Tibial artery (tissue), 4 donors: ENCODE data around the gene PDE11A.

Source experiments
- DNase-seq, 2 donors: peaks; one replicate each; pipeline ENCODE4 v3.0.0-alpha.2; 2019
- H3K27ac ChIP-seq, 2 donors: fragments of 200-600 bp; sonication (generic) in 1 of 2; 1 replicate in 1 of 2; 2 replicates in 1 of 2; pipeline ENCODE4 v1.5.1; 2018 to 2019; ENCODE audit warnings: mild to moderate bottlenecking in 1 of 2
- H3K27me3 ChIP-seq, 2 donors: fragments of 200-600 bp; sonication (generic) in 1 of 2; one replicate each; pipeline versions ENCODE4 v1.5.1 to v1.6.0; 2016 to 2019
- H3K36me3 ChIP-seq, 3 donors: fragments of 200-600 bp; sonication (generic) in 2 of 3; one replicate each; pipeline ENCODE4 v1.5.1; 2016 to 2019; ENCODE audit warnings: mild to moderate bottlenecking in 2 of 3
- H3K4me1 ChIP-seq, 4 donors: fragments of 200-600 bp; sonication (generic) in 2 of 4; 1 replicate in 3 of 4; 2 replicates in 1 of 4; pipeline ENCODE4 v1.5.1; 2016 to 2019
- H3K4me3 ChIP-seq, 2 donors: fragments of 200-600 bp; sonication (generic) in 1 of 2; 1 replicate in 1 of 2; 2 replicates in 1 of 2; pipeline ENCODE4 v1.5.1; 2018 to 2019; ENCODE audit warnings: mild to moderate bottlenecking in 2 of 2
- H3K9me3 ChIP-seq, 3 donors: fragments of 200-600 bp; sonication (generic) in 1 of 3; one replicate each; pipeline ENCODE4 v1.5.1; 2016 to 2019
- intact Hi-C: fragments of 100-400 bp; cut with DNase I; formaldehyde crosslinking; loops from one replicate; pipeline ENCODE4 v1.15.0; 2023; ENCODE audit warnings: low total_unique reads
- TF ChIP-seq, protein P1 (sequence below), 2 experiments: fragments of 200-600 bp in 1 of 2; fragments of 450-650 bp in 1 of 2; IDR thresholded peaks; one replicate each; pipeline ENCODE4 v1.5.1; 2017 to 2019; ENCODE audit warnings: antibody characterized with exemption in 2 of 2, mild to moderate bottlenecking in 1 of 2, moderate library complexity in 1 of 2

The PDE11A gene

DNA sequence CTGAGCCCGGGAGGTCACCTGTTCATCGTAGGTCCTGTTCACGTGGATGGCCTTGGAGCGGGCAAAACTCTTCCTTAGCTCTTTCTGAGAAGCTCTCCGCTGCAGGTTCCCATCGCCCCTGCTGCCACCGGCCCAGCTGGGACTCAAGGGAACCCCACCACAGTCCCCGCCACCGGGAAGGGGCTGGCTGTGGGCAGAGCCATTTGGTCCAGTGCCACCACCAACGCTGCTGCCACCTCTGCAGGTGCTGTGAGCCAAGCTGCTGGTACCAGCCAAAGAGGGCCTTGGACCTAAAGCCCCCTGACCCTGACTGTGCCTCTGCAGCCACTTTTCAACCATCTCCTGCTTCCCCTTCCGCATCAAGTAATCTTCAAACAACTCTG is 586 bp downstream of the PDE11A start:
- Histone ChIP-seq H3K4me3 (peak overlapping the region; percentile 48 to 55), H3K27ac (peak overlapping the region in 1 of 2 donors; percentile 79), H3K27me3 (no peaks in the 10 kb centered on the region), H3K36me3 (no peaks in the 10 kb centered on the region), H3K9me3 (no peaks in the 10 kb centered on the region), H3K4me1 (peaks cover 0 to 14% (median 2%) of the 10 kb centered on the region in 4 donors)
- no peak for DNase-seq
- intact Hi-C loops: no loop called here
- TF ChIP-seq, protein P1, sequence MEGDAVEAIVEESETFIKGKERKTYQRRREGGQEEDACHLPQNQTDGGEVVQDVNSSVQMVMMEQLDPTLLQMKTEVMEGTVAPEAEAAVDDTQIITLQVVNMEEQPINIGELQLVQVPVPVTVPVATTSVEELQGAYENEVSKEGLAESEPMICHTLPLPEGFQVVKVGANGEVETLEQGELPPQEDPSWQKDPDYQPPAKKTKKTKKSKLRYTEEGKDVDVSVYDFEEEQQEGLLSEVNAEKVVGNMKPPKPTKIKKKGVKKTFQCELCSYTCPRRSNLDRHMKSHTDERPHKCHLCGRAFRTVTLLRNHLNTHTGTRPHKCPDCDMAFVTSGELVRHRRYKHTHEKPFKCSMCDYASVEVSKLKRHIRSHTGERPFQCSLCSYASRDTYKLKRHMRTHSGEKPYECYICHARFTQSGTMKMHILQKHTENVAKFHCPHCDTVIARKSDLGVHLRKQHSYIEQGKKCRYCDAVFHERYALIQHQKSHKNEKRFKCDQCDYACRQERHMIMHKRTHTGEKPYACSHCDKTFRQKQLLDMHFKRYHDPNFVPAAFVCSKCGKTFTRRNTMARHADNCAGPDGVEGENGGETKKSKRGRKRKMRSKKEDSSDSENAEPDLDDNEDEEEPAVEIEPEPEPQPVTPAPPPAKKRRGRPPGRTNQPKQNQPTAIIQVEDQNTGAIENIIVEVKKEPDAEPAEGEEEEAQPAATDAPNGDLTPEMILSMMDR (IDR thresholded peaks at IDR 0.05): no peak

DNA sequence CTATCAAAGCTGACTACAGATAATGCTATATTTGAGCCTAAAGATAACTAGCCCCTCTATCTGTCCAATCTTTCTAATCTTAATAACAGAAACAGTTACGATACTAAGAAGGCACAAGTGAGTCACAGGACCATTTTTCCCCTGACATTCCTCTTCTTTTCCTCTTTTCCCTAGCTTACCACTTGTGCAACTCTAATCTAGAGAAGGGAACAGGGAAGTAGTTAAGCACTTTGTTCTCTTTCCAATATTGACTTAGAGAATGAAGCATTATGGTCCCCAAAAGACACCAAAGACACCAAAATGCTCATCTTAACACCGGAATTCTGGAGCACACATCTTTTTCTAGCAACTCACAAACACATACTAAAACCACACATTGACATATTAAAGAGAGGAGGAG is 1.8 kb downstream of the PDE11A start:
- no peak overlapping the region for H3K4me3 ChIP-seq
- TF ChIP-seq, protein P1 (IDR thresholded peaks at IDR 0.05): no peak
- no peaks in the 10 kb centered on the region for H3K9me3 ChIP-seq
- H3K4me1 ChIP-seq: peaks cover 0 to 14% (median 2%) of the 10 kb centered on the region in 4 donors
- intact Hi-C loops: no loop called here
- H3K36me3 ChIP-seq: no peaks in the 10 kb centered on the region
- DNase-seq: no peak
- H3K27me3 ChIP-seq: no peaks in the 10 kb centered on the region
- H3K27ac ChIP-seq: no peak overlapping the region

DNA sequence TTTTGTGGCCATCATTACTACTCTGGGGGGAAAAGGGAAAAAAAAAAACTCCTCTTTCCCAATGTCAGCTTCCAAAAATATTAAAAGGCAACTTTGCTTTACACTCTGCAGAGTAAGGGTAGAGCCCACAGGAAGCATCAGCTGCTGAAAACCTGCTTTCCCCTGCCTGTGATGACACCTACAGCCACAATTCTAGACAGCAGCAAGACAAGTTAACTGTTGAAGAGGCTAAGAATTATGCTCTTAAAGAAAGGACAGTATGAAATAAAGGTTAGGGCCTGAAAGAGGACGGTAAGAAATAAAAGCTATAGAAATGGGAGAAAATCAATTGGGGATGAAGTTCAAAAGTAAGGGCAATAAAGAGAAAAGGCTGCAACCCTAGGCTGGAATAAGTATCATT is 3.0 kb downstream of the PDE11A start:
- TF ChIP-seq, protein P1 (IDR thresholded peaks at IDR 0.05): no peak
- H3K36me3 ChIP-seq: no peaks in the 10 kb centered on the region
- no peak overlapping the region for H3K4me3 ChIP-seq
- intact Hi-C loops: no loop called here
- no peaks in the 10 kb centered on the region for H3K9me3 ChIP-seq
- H3K27me3 ChIP-seq: no peaks in the 10 kb centered on the region
- H3K27ac ChIP-seq: no peak overlapping the region
- no peak for DNase-seq
- peaks cover 0 to 14% (median 2%) of the 10 kb centered on the region in 4 donors for H3K4me1 ChIP-seq

DNA sequence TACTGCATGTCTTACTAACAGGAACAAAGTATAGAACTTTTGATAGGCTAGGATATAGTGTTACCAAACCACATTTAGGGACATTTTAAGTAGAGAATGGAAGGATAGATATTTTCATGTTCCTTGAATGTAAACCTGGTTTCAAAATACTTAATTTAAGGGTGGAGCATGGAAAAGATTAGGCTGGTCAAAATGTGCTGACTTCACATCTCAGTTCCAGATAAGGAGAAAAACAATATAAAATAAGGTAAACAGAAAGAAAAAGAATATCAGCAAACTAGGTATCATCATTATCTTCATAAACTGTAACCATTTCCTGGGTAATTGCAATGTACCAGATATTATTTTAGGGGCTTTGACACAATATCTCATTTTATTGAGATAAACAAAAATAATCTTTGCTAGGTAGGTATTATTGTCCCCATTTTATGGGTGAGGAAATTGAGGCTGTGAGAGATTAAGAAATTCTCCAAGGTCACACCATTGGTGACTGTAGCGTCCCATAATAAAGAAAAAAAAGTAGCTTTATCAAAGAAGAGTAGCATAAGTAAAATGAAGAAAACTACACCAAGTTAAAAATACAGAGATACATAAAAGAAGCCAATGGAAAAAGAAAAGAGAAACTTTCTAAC is 3.6 kb downstream of the PDE11A start:
- Histone ChIP-seq H3K4me1 (peaks cover 0 to 14% (median 2%) of the 10 kb centered on the region in 4 donors), H3K9me3 (no peaks in the 10 kb centered on the region), H3K27ac (no peak overlapping the region), H3K36me3 (no peaks in the 10 kb centered on the region), H3K4me3 (no peak overlapping the region), H3K27me3 (no peaks in the 10 kb centered on the region)
- TF ChIP-seq, protein P1 (IDR thresholded peaks at IDR 0.05): no peak
- intact Hi-C loops: no loop called here
- no peak for DNase-seq

DNA sequence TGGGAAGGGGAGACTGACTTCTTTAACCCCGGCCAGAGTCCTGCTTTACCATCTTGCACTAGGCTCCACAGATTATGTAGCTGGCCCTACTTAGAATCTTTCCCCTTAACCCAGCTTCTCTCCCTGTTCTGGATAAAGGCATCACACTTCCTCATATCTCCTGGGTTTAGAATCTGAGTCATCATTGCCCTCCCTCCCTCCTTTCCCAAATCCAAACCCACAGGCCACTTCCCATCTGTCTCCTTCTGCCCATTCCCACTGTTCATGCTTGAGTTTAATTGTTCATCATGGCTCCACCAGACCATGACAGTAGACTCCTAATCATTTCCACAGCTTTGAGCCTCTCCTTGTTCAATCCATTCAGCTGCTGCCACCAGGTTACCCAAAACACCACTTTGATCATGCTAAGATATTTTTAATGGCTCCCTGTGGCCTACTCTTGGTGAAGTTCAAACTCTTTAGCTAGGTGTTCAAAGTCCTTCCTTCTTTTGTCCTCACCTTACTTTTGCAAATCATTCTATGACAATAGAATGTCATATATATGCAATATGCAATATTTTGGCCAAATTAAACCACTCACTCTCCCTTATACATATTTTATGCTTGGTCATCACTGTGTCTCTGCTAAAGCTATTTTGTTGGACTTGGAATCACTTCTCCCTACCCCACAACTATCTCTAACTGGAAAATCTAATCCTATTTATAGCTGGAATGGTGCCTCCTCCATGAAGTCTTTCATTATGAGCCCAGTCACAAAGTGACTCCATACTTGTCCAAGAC is 5.5 kb downstream of the PDE11A start:
- Histone ChIP-seq H3K36me3 (no peaks in the 10 kb centered on the region), H3K4me3 (no peak overlapping the region), H3K27ac (no peak overlapping the region), H3K27me3 (no peaks in the 10 kb centered on the region), H3K4me1 (peaks cover 0 to 2% (median 0%) of the 10 kb centered on the region in 4 donors), H3K9me3 (no peaks in the 10 kb centered on the region)
- intact Hi-C loops: no loop called here
- DNase-seq: no peak
- TF ChIP-seq, protein P1 (IDR thresholded peaks at IDR 0.05): no peak
